IMR-90 (cell line): Measurements from ENCODE around the gene TOP2A. TPM values are rescaled to one million over a fixed set of nuclear protein-coding genes. Genes with fewer than 3 reads are reported as not detected.
"Not testable (repeated sequence)": the region's sequence is repeated elsewhere in the genome, so short reads cannot be mapped to it uniquely, and the experiment has no call there.

Source experiments
- ATAC-seq: fragments of 200-7000 bp; cut with Tn5 transposase; 2 replicates; pipeline ENCODE4 v1.9.1; 2020; ENCODE audit warnings: low read depth, mild to moderate bottlenecking, moderate library complexity
- BruUV-seq: library from RNA; stranded (reverse); fragments of 400-500 nt; replicated peaks from 2 replicates; lab custom pipeline; 2021; lab: Mats Ljungman, UMichigan
- CTCF ChIA-PET: fragments of 300-600 bp; formaldehyde crosslinking; extraction: SDS; loops from one replicate; lab custom pipeline; 2021; ENCODE audit warnings: antibody characterized with exemption; lab: Yijun Ruan, JAX
- POLR2A ChIA-PET: fragments of 300-600 bp; sonication (Branson Sonifier 250); formaldehyde crosslinking; loops from one replicate; lab custom pipeline; 2022; ENCODE audit warnings: antibody characterized with exemption; ENCODE audit not compliant: unreplicated experiment; lab: Charles Lee
- DNase-seq: peaks from one replicate; pipeline ENCODE4 v3.0.0; 2013
- H2AFZ ChIP-seq: replicated peaks from 2 replicates; pipeline ENCODE3; 2013; ENCODE audit warnings: low read length, mild to moderate bottlenecking; ENCODE audit not compliant: poor library complexity
- H2AK5ac ChIP-seq: 2 replicates; pipeline ENCODE4 v1.6.1; 2013; ENCODE audit warnings: low read depth, low read length, inconsistent platforms
- H2AK9ac ChIP-seq: replicated peaks from 2 replicates; pipeline ENCODE3; 2013; ENCODE audit warnings: mild to moderate bottlenecking, low read depth, low read length, moderate library complexity; ENCODE audit not compliant: poor library complexity
- H2BK120ac ChIP-seq: 2 replicates; pipeline ENCODE4 v1.6.1; 2013; ENCODE audit warnings: low read depth, low read length, inconsistent platforms
- H2BK15ac ChIP-seq: 3 replicates; pipeline ENCODE4 v1.6.1; 2013; ENCODE audit warnings: low read depth, low read length, inconsistent platforms
- H2BK20ac ChIP-seq: 2 replicates; pipeline ENCODE4 v1.6.1; 2013; ENCODE audit warnings: low read depth, mild to moderate bottlenecking, inconsistent platforms, low read length, moderate library complexity
- H2BK5ac ChIP-seq: 2 replicates; pipeline ENCODE4 v1.6.1; 2013; ENCODE audit warnings: mild to moderate bottlenecking, low read depth, low read length, inconsistent platforms; ENCODE audit not compliant: poor library complexity, severe bottlenecking
- H3K14ac ChIP-seq: replicated peaks from 2 replicates; pipeline ENCODE4 v1.6.1; 2013; ENCODE audit warnings: low read depth, low read length, inconsistent platforms
- H3K18ac ChIP-seq: 2 replicates; pipeline ENCODE4 v1.6.1; 2013; ENCODE audit warnings: low read depth, low read length, control low read depth
- H3K23ac ChIP-seq: 2 replicates; pipeline ENCODE4 v1.6.1; 2013; ENCODE audit warnings: low read depth, low read length, inconsistent platforms
- H3K27ac ChIP-seq: 2 replicates; pipeline ENCODE4 v1.5.1; 2013; ENCODE audit warnings: mild to moderate bottlenecking, control low read depth, low read length; ENCODE audit not compliant: insufficient read depth
- H3K27me3 ChIP-seq: 2 replicates; pipeline ENCODE4 v1.6.1; 2013; ENCODE audit warnings: low read length; ENCODE audit not compliant: control insufficient read depth, insufficient read depth
- H3K36me3 ChIP-seq: 2 replicates; pipeline ENCODE4 v1.6.1; 2013; ENCODE audit warnings: low read length, mixed read lengths; ENCODE audit not compliant: control insufficient read depth, insufficient read depth
- H3K4ac ChIP-seq: 2 replicates; pipeline ENCODE4 v1.6.1; 2013; ENCODE audit warnings: low read depth, low read length, inconsistent platforms
- H3K4me1 ChIP-seq: 2 replicates; pipeline ENCODE4 v1.6.1; 2013; ENCODE audit warnings: low read length, mixed read lengths; ENCODE audit not compliant: control insufficient read depth, insufficient read depth
- H3K4me2 ChIP-seq: 2 replicates; pipeline ENCODE4 v1.6.1; 2013; ENCODE audit warnings: low read depth, mild to moderate bottlenecking, control low read depth, low read length, moderate library complexity
- H3K4me3 ChIP-seq: 2 replicates; pipeline ENCODE4 v1.5.1; 2013; ENCODE audit warnings: low read depth, mild to moderate bottlenecking, control low read depth, low read length, moderate library complexity; ENCODE audit not compliant: insufficient read depth
- H3K56ac ChIP-seq: 2 replicates; pipeline ENCODE4 v1.6.1; 2013; ENCODE audit warnings: low read length, inconsistent platforms; ENCODE audit not compliant: insufficient read depth; ENCODE audit errors: extremely low read depth
- H3K79me1 ChIP-seq, 2 experiments: 2 replicates each; pipeline ENCODE4 v1.6.1; 2013; ENCODE audit warnings: low read length in 2 of 2, inconsistent platforms in 1 of 2, low read depth in 1 of 2
- H3K9ac ChIP-seq: 2 replicates; pipeline ENCODE4 v1.6.1; 2013; ENCODE audit warnings: low read depth, low read length, control low read depth
- H3K9me1 ChIP-seq: 2 replicates; pipeline ENCODE4 v1.6.1; 2013; ENCODE audit warnings: low read length, inconsistent platforms; ENCODE audit not compliant: insufficient read depth
- H3K9me3 ChIP-seq: 2 replicates; pipeline ENCODE4 v1.6.1; 2013; ENCODE audit warnings: low read length; ENCODE audit not compliant: control insufficient read depth, insufficient read depth
- H4K20me1 ChIP-seq: 2 replicates; pipeline ENCODE4 v1.6.1; 2013; ENCODE audit warnings: low read length, inconsistent platforms; ENCODE audit not compliant: insufficient read depth
- H4K5ac ChIP-seq: 2 replicates; pipeline ENCODE4 v1.6.1; 2013; ENCODE audit warnings: mild to moderate bottlenecking, low read depth, low read length, control low read depth
- H4K8ac ChIP-seq, 2 experiments: 2 replicates each; pipeline ENCODE4 v1.6.1; 2013; ENCODE audit warnings: low read depth in 2 of 2, low read length in 2 of 2, control low read depth in 1 of 2, inconsistent platforms in 1 of 2
- H4K91ac ChIP-seq: 2 replicates; pipeline ENCODE4 v1.6.1; 2013; ENCODE audit warnings: low read depth, low read length, inconsistent platforms; ENCODE audit not compliant: insufficient read depth
- WGBS, 2 experiments: methylation state at CpG; one replicate each; pipeline versions ENCODE4 v1.1.5 to v1.1.7; 2013; ENCODE audit warnings: missing lambda C conversion rate in 2 of 2; ENCODE audit not compliant: insufficient read length in 1 of 2; ENCODE audit errors: extremely low coverage in 2 of 2; 5-methylcytosine and 5-hydroxymethylcytosine counted together
- dilution Hi-C: fragments of 300-500 bp; cut with HindIII; formaldehyde crosslinking; loops from one replicate; pipeline ENCODE4 v1.14.3; 2018; ENCODE audit warnings: low sequenced_read_pairs; ENCODE audit not compliant: unreplicated experiment
- in situ Hi-C: fragments of 300-500 bp; cut with MboI; formaldehyde crosslinking; loops from 3 replicates; pipeline ENCODE4 v1.14.3; 2019; ENCODE audit warnings: low sequenced_read_pairs, inconsistent platforms, mixed read lengths
- intact Hi-C: fragments of 100-400 bp; cut with micrococcal nuclease; formaldehyde crosslinking; loops from 2 replicates; pipeline ENCODE4 v1.10.0; 2022
- polyA plus RNA-seq, 3 experiments: library from polyadenylated mRNA; depleted of rRNA; stranded (reverse); fragments of >200 nt; gene quantifications; 2 replicates each; pipeline ENCODE4 v1.2.3, GENCODE V29; 2012; ENCODE audit warnings: low replicate concordance in 1 of 3
- total RNA-seq: library from RNA; depleted of rRNA; stranded (reverse); fragments of >200 nt; gene quantifications from 2 replicates; pipeline ENCODE4 v1.2.3, GENCODE V29; 2012

The TOP2A gene
- total and polyA plus RNA-seq, 2 of the 4 experiments (the other 2 are of a cell fraction): 43.4 to 68.5 TPM

GRCh38 chr17:40376541-40376940 is 41.2 kb downstream of the TOP2A start:
- intact Hi-C loops, in situ Hi-C loops, H2BK5ac ChIP-seq, H4K20me1 ChIP-seq, H3K4me1 ChIP-seq, H3K9me3 ChIP-seq, POLR2A ChIA-PET, H3K9ac ChIP-seq, H3K4me2 ChIP-seq, H3K4me3 ChIP-seq, H3K27ac ChIP-seq, H2AK9ac ChIP-seq, H4K91ac ChIP-seq, CTCF ChIA-PET, H3K56ac ChIP-seq, H3K36me3 ChIP-seq, H4K5ac ChIP-seq, H3K27me3 ChIP-seq, ATAC-seq, DNase-seq, H3K18ac ChIP-seq, H3K4ac ChIP-seq, H2BK20ac ChIP-seq, H2BK120ac ChIP-seq, H3K79me1 ChIP-seq, H3K9me1 ChIP-seq, H2AFZ ChIP-seq, BruUV-seq, H3K14ac ChIP-seq, dilution Hi-C loops, H2AK5ac ChIP-seq, H2BK15ac ChIP-seq, H3K23ac ChIP-seq, H4K8ac ChIP-seq: not testable (repeated sequence)
- WGBS, 2 experiments: 100% methylated on average over 1 of the region's 6 CpGs; no CpG with 5 or more reads in 1 of the 2 experiments

- intact Hi-C loops, H2BK5ac ChIP-seq, H2AK5ac ChIP-seq, H3K4me2 ChIP-seq, ATAC-seq, H3K36me3 ChIP-seq, DNase-seq, H3K27ac ChIP-seq, H4K91ac ChIP-seq, POLR2A ChIA-PET, in situ Hi-C loops, H4K5ac ChIP-seq, H2AFZ ChIP-seq, H3K14ac ChIP-seq, H4K20me1 ChIP-seq, H4K8ac ChIP-seq, dilution Hi-C loops, H3K9ac ChIP-seq, H2BK120ac ChIP-seq, BruUV-seq, H2BK15ac ChIP-seq, H3K9me3 ChIP-seq, H3K79me1 ChIP-seq, H2BK20ac ChIP-seq, H3K4ac ChIP-seq, H3K23ac ChIP-seq, H3K4me3 ChIP-seq, H3K4me1 ChIP-seq, CTCF ChIA-PET, H3K18ac ChIP-seq, H3K56ac ChIP-seq, H2AK9ac ChIP-seq, H3K9me1 ChIP-seq, H3K27me3 ChIP-seq: not testable (repeated sequence)
- WGBS, 2 experiments: 87% methylated on average over 7 of the region's 21 CpGs; no CpG with 5 or more reads in 1 of the 2 experiments
Measured at GRCh38 chr17:40375786-40376185, 41.9 kb downstream of the TOP2A start.
